ENCODE measurements around the gene R3HDM2. TPM values are rescaled to one million over a fixed set of nuclear protein-coding genes. Genes with fewer than 3 reads are reported as not detected.

R3HDM2 gene
- total RNA-seq, 1 experiment from 2014 or later: 14.2 TPM

GRCh38 chr12:57216014-57216911 is 214.6 kb downstream of the R3HDM2 start, which contains the start of gene NXPH4:
NXPH4 (plus strand) TSS chr12:57216794; CDS start chr12:57216970, 176 bp downstream.
- H3K36me3 ChIP-seq: peaks cover 23% of the 10 kb centered on the region
- DNase-seq (ENCODE audit: low read depth in 1 of 2, low spot score in 2 of 2): no peak
- peaks cover 67% of the 10 kb centered on the region for H3K27me3 ChIP-seq (replicated peaks)

DNA sequence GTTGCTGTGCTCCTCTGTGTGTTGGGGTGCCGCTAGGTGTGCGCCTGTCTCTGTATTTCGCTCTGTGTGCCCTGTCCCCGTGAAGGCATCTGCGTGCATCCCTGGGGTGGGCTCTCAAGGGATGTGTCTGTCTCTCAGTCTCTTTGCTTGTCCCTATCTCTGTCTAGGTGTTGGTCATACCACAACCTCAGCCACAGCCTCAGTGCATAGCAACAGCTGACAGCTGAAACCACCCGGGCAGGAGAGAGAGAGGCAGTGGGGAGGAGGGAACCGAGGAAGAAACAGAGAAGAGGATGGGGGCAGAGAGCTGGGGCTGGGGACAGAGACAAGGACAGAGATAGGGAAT is 215.2 kb downstream of the R3HDM2 start:
- H3K27me3 ChIP-seq (replicated peaks): peaks cover 61% of the 10 kb centered on the region
- peaks cover 32% of the 10 kb centered on the region for H3K4me1 ChIP-seq (replicated peaks)
- H3K9me3 ChIP-seq (replicated peaks): no peaks in the 10 kb centered on the region; the same call in 1 of the 2 replicates
- H3K36me3 ChIP-seq: peaks cover 28% of the 10 kb centered on the region
- H3K4me3 ChIP-seq: no peak overlapping the region
- no peak for DNase-seq (ENCODE audit: low read depth in 1 of 2, low spot score in 2 of 2)
- H3K27ac ChIP-seq: no peak overlapping the region

More at GRCh38 chr12:57216014-57216911, 214.6 kb downstream of the R3HDM2 start, which contains the start of gene NXPH4:
- peaks cover 32% of the 10 kb centered on the region for H3K4me1 ChIP-seq (replicated peaks)
- no peak within 1 kb of the TSS for H3K27ac ChIP-seq
- peak within 1 kb of the TSS; percentile 36 for H3K4me3 ChIP-seq
- no peaks in the 10 kb centered on the region; the same call in 1 of the 2 replicates for H3K9me3 ChIP-seq (replicated peaks)

- no peaks in the 10 kb centered on the region; the same call in 1 of the 2 replicates for H3K9me3 ChIP-seq (replicated peaks)
- no peak overlapping the region for H3K4me3 ChIP-seq
- no peak overlapping the region for H3K27ac ChIP-seq
- H3K36me3 ChIP-seq: peaks cover 32% of the 10 kb centered on the region
- no peak for DNase-seq (ENCODE audit: low read depth in 1 of 2, low spot score in 2 of 2)
- peaks cover 55% of the 10 kb centered on the region for H3K27me3 ChIP-seq (replicated peaks)
- H3K4me1 ChIP-seq (replicated peaks): peaks cover 32% of the 10 kb centered on the region
Observed at GRCh38 chr12:57215065-57215464, 215.8 kb downstream of the R3HDM2 start.

DNA sequence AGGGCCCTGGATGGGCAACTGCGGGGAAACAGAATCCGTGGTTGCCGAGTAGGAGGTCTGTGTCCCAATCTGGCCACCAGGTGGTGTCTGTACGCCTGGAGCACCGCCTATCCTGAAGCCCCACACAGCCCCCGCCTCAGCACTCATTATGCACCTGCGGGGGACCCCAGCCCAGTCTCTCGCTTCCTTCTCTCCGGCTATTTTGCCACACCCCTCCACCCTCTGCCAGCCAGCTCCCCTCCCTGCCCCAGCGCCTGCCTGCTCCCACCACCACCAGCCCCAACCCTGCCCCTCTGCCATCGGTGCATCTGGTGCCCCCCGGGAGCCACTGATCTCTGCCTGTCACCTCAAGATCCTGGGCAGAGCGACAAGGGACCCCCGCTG is 216.5 kb downstream of the R3HDM2 start:
- Histone ChIP-seq H3K27ac (no peak overlapping the region), H3K4me1 (replicated peaks) (peaks cover 32% of the 10 kb centered on the region), H3K36me3 (peaks cover 39% of the 10 kb centered on the region), H3K4me3 (no peak overlapping the region), H3K9me3 (replicated peaks) (no peaks in the 10 kb centered on the region; the same call in 1 of the 2 replicates), H3K27me3 (replicated peaks) (peaks cover 49% of the 10 kb centered on the region)
- DNase-seq (ENCODE audit: low read depth in 1 of 2, low spot score in 2 of 2): peak in 1 of 2 experiments; percentile 68

DNA sequence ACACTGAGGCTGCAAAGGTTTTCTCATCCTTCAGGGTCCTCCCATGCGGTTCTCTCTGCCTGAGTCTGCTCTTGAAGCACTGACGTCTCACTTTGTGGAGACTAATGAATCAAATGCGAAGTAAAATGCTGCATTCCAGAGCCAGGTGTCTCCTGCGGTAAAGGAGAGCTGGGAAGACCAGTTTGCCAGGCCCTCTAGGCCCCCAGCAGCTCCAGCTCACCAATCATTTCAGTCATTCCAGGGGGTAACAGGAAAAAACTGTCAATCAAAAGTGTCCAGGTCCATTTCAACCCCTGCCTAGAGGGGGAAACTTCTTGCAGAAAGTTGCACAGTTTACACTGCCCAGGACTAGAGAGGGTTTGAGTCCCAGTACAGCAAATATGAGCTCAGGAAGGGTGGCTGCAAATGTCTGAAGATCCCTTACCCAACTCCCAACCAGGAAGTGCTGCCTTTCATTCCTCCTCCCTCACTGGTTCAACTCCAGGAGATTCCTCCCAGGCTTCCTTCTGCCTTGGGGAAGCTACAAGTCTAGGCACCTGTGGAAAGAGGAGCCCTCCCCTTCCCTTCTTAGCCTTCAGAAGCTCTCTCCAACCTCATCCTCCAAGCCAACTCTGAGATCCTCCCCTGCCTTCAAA is 217.0 kb downstream of the R3HDM2 start:
- Histone ChIP-seq H3K27me3 (replicated peaks) (peaks cover 43% of the 10 kb centered on the region), H3K4me3 (no peak overlapping the region), H3K4me1 (replicated peaks) (peaks cover 32% of the 10 kb centered on the region), H3K27ac (no peak overlapping the region), H3K9me3 (replicated peaks) (no peaks in the 10 kb centered on the region; the same call in 1 of the 2 replicates), H3K36me3 (peaks cover 44% of the 10 kb centered on the region)
- peak in 1 of 2 experiments; percentile 49 for DNase-seq (ENCODE audit: low read depth in 1 of 2, low spot score in 2 of 2)

- Histone ChIP-seq H3K27me3 (replicated peaks) (peaks cover 38% of the 10 kb centered on the region), H3K36me3 (peaks cover 49% of the 10 kb centered on the region), H3K27ac (no peak overlapping the region), H3K4me1 (replicated peaks) (peaks cover 32% of the 10 kb centered on the region), H3K4me3 (no peak overlapping the region), H3K9me3 (replicated peaks) (no peaks in the 10 kb centered on the region; the same call in 1 of the 2 replicates)
- DNase-seq (ENCODE audit: low read depth in 1 of 2, low spot score in 2 of 2): peak; percentile 72 to 86
Observed at GRCh38 chr12:57213058-57213715, 217.7 kb downstream of the R3HDM2 start.

DNA sequence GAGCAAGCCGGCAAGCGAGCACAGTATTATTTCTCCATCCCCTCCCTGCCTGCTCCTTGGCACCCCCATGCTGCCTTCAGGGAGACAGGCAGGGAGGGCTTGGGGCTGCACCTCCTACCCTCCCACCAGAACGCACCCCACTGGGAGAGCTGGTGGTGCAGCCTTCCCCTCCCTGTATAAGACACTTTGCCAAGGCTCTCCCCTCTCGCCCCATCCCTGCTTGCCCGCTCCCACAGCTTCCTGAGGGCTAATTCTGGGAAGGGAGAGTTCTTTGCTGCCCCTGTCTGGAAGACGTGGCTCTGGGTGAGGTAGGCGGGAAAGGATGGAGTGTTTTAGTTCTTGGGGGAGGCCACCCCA is 218.2 kb downstream of the R3HDM2 start:
- DNase-seq (ENCODE audit: low read depth in 1 of 2, low spot score in 2 of 2): no peak
- Histone ChIP-seq H3K4me3 (no peak overlapping the region), H3K9me3 (replicated peaks) (no peaks in the 10 kb centered on the region; the same call in 1 of the 2 replicates), H3K4me1 (replicated peaks) (peaks cover 32% of the 10 kb centered on the region), H3K36me3 (peaks cover 54% of the 10 kb centered on the region), H3K27ac (no peak overlapping the region), H3K27me3 (replicated peaks) (peaks cover 33% of the 10 kb centered on the region)

DNA sequence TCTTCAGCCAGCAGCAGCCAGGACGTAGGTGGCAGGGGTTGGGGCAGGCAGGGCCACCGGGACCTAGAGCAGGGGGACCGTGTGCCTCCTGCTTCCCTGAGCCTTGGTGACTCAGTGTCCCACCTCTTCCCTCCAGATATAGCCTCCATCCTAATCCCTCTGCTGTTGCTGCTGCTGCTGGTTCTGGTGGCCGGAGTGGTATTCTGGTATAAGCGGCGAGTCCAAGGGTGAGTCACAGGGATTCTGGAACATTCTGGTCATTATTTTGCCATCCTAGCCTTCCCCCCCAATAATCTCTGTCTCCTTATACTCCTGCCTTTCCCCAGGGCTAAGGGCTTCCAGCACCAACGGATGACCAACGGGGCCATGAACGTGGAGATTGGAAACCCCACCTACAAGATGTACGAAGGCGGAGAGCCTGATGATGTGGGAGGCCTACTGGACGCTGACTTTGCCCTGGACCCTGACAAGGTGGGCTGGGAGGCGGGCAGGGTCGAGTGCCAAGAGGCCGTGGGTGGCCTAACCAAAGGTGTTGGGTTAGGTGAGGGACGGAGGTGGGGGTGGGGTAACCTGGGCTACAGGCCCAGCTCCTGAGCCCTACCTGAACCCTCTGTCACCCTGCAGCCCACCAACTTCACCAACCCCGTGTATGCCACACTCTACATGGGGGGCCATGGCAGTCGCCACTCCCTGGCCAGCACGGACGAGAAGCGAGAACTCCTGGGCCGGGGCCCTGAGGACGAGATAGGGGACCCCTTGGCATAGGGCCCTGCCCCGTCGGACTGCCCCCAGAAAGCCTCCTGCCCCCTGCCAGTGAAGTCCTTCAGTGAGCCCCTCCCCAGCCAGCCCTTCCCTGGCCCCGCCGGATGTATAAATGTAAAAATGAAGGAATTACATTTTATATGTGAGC is 218.8 kb downstream of the R3HDM2 start:
- H3K4me1 ChIP-seq (replicated peaks): peaks cover 25% of the 10 kb centered on the region
- H3K4me3 ChIP-seq: no peak overlapping the region
- H3K27me3 ChIP-seq (replicated peaks): peaks cover 27% of the 10 kb centered on the region
- H3K9me3 ChIP-seq (replicated peaks): no peaks in the 10 kb centered on the region; the same call in 1 of the 2 replicates
- H3K27ac ChIP-seq: no peak overlapping the region
- no peak for DNase-seq (ENCODE audit: low read depth in 1 of 2, low spot score in 2 of 2)
- peaks cover 56% of the 10 kb centered on the region for H3K36me3 ChIP-seq

DNA sequence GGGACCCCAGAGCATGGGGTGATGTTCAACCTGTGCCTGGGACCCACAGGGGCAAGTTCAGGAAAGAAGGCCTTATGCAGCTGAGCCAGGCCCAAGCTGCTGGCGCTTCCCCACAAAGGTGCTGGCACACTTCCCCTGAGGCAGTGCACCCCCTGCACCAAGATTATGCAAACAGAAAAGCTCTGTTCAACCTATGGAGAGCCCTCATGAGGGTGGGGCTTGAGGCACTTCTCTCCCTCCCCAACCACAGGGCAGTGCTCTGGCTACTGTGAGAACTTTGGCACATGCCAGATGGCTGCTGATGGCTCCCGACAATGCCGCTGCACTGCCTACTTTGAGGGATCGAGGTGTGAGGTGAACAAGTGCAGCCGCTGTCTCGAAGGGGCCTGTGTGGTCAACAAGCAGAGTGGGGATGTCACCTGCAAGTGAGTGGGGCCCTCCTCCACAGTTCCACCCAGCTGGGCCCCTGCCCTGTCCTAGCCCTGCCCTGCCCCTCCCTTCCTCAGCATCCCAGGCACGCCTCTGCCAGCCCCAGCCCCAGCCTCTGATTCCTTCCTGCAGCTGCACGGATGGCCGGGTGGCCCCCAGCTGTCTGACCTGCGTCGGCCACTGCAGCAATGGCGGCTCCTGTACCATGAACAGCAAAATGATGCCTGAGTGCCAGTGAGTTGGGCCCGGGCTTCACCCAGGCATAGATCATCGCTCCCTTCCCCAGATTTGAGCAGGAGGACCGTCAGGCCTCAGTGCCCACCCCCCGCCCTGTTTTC is 219.7 kb downstream of the R3HDM2 start:
- no peak for DNase-seq (ENCODE audit: low read depth in 1 of 2, low spot score in 2 of 2)
- Histone ChIP-seq H3K4me1 (replicated peaks) (peaks cover 18% of the 10 kb centered on the region), H3K27me3 (replicated peaks) (peaks cover 19% of the 10 kb centered on the region), H3K36me3 (peaks cover 64% of the 10 kb centered on the region), H3K4me3 (no peak overlapping the region), H3K9me3 (replicated peaks) (no peaks in the 10 kb centered on the region; the same call in 1 of the 2 replicates), H3K27ac (no peak overlapping the region)

GRCh38 chr12:57210461-57210860 is 220.4 kb downstream of the R3HDM2 start:
- peaks cover 13% of the 10 kb centered on the region for H3K27me3 ChIP-seq (replicated peaks)
- peaks cover 70% of the 10 kb centered on the region for H3K36me3 ChIP-seq
- no peak for DNase-seq (ENCODE audit: low read depth in 1 of 2, low spot score in 2 of 2)
- no peak overlapping the region for H3K27ac ChIP-seq
- H3K4me1 ChIP-seq (replicated peaks): peaks cover 11% of the 10 kb centered on the region; the same call in 1 of the 2 replicates
- H3K4me3 ChIP-seq: no peak overlapping the region
- no peaks in the 10 kb centered on the region for H3K9me3 ChIP-seq (replicated peaks)

GRCh38 chr12:57209916-57210315 is 220.9 kb downstream of the R3HDM2 start:
- Histone ChIP-seq H3K9me3 (replicated peaks) (no peaks in the 10 kb centered on the region), H3K36me3 (peaks cover 76% of the 10 kb centered on the region), H3K4me3 (no peak overlapping the region), H3K27ac (no peak overlapping the region), H3K27me3 (replicated peaks) (peaks cover 7% of the 10 kb centered on the region), H3K4me1 (replicated peaks) (peaks cover 9% of the 10 kb centered on the region; the same call in 1 of the 2 replicates)
- DNase-seq (ENCODE audit: low read depth in 1 of 2, low spot score in 2 of 2): no peak

GRCh38 chr12:57208631-57209282 is 222.1 kb downstream of the R3HDM2 start:
- 0 out of 2 replicates have a peak, but pooled peaks cover 6% of the 10 kb centered on the region for H3K4me1 ChIP-seq (replicated peaks)
- H3K36me3 ChIP-seq: peaks cover 81% of the 10 kb centered on the region
- no peak for DNase-seq (ENCODE audit: low read depth in 1 of 2, low spot score in 2 of 2)
- H3K9me3 ChIP-seq (replicated peaks): no peaks in the 10 kb centered on the region
- no peak overlapping the region for H3K27ac ChIP-seq
- H3K4me3 ChIP-seq: no peak overlapping the region
- H3K27me3 ChIP-seq (replicated peaks): no peaks in the 10 kb centered on the region

Measured in SJSA1 (cell line).